Measurements from ENCODE around the gene MAN2C1. TPM values are rescaled to one million over a fixed set of nuclear protein-coding genes. Genes with fewer than 3 reads are reported as not detected.

The MAN2C1 gene
- polyA plus RNA-seq, 1 donor, result 211 TPM

DNA sequence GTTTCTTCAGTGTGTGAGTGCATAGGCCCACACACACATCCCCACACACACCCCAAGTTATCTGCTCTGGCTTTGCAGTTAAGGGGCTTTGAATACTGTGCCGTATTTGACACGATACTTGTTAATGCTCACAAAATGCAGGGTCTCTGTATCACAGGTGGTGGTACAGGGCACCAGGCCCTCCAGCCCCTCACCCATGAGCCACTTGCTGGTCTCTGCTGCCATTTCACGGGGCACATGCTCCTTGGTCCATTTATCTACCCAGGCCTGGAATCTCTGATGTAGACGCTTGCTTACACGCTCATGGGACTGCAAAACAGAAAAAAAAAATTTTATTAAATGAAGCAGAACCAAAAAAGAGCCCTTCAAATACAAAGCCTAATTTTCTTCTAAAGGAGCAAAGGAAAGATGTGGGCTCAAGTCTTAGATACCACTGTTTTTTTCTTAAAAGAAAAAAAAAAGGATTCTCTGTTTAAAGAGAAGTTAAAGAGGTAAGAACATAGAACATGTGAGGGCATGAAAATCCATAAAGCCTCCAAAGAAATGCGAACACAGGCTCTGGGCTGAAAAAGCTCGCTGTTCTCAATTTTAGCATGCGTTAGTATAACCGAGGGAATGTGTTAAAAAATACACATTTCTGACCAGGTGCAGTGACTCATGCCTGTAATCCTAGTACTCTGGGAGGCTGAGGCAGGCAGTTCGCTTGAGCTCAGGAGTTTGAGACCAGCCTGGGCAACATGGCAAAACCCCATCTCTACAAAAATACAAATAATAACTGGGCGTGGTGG, 3.7 kb upstream of the MAN2C1 start:
- no peaks in the 10 kb centered on the region for H3K27me3 ChIP-seq (ENCODE audit: control insufficient read depth, insufficient read depth, low read length)
- no peaks in the 10 kb centered on the region for H3K9me3 ChIP-seq (ENCODE audit: control insufficient read depth, low read depth, low read length)
- no peak overlapping the region for H3K27ac ChIP-seq (ENCODE audit: low read length)
- peaks cover 62% of the 10 kb centered on the region for H3K36me3 ChIP-seq (ENCODE audit: control insufficient read depth, insufficient read depth, low read length)
- H3K4me3 ChIP-seq (ENCODE audit: low read length), result no peak overlapping the region
- peaks cover 19% of the 10 kb centered on the region for H3K4me1 ChIP-seq (ENCODE audit: control insufficient read depth, insufficient read depth, low read length)
- DNase-seq, result no peak
- WGBS (ENCODE audit: insufficient coverage, low lambda C conversion rate), result 100% methylated on average over 3 of the region's 11 CpGs

DNA sequence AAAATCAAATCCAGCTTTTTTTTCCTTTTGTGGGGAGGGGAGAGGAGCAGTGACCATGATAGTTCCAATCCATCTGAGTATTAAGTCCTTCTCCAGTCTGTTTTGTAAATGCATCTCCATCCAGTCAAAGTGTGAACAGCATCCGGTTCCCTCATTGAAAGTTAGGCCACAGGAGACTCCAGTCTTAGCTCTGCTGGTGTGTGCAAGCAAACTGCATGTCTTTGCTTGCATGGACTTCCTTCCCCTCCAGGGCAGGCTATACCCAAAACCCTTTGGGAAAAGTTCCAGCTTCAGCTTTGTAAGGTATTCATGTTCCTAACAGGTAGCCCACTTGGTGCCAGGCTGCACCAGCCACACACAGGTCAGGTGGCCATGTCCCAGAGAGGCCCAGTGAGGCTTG, 3.1 kb upstream of the MAN2C1 start:
- H3K27ac ChIP-seq (ENCODE audit: low read length), result no peak overlapping the region
- peaks cover 20% of the 10 kb centered on the region for H3K4me1 ChIP-seq (ENCODE audit: control insufficient read depth, insufficient read depth, low read length)
- H3K36me3 ChIP-seq (ENCODE audit: control insufficient read depth, insufficient read depth, low read length), result peaks cover 63% of the 10 kb centered on the region
- no peaks in the 10 kb centered on the region for H3K9me3 ChIP-seq (ENCODE audit: control insufficient read depth, low read depth, low read length)
- no peak for DNase-seq
- H3K27me3 ChIP-seq (ENCODE audit: control insufficient read depth, insufficient read depth, low read length), result no peaks in the 10 kb centered on the region
- H3K4me3 ChIP-seq (ENCODE audit: low read length), result no peak overlapping the region
- no CpG with 5 or more reads among the region's 1 CpG for WGBS (ENCODE audit: insufficient coverage, low lambda C conversion rate)

DNA sequence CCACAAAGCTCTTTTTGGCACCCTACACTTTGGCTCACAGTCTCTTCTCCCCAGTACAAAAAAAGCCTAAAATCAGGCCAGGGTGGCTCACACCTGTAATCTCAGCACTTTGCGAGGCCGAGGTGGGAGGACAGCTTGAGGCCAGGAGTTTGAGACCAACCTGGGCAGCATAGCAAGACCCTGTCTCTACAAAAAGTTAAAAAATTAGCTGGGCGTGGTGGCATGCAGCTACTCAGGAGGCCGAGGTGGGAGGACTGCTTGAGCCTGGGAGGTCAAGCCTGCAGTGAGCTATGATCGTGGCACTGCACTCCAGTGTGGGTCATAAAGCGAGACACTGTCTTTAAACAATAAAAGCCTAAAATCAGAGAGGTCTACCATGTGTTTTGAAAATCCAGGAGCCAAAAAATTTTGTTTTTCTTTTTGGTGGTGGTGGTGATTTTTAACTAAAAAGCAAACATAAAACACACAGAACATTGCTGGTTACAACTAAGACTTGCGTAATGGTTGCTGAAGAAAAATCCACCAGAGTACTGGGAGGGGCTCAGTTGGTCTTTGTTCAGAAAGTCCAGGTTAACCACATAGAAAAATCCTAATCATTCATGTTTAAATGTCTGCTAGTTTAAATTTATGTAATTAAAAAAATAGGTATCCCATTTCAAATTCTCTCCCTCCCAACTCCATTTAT, 1.6 kb upstream of the MAN2C1 start:
- H3K4me3 ChIP-seq (ENCODE audit: low read length), result no peak overlapping the region
- peaks cover 65% of the 10 kb centered on the region for H3K36me3 ChIP-seq (ENCODE audit: control insufficient read depth, insufficient read depth, low read length)
- no peaks in the 10 kb centered on the region for H3K27me3 ChIP-seq (ENCODE audit: control insufficient read depth, insufficient read depth, low read length)
- no peaks in the 10 kb centered on the region for H3K9me3 ChIP-seq (ENCODE audit: control insufficient read depth, low read depth, low read length)
- no CpG with 5 or more reads among the region's 7 CpGs for WGBS (ENCODE audit: insufficient coverage, low lambda C conversion rate)
- peak overlapping the region; percentile 100 for H3K27ac ChIP-seq (ENCODE audit: low read length)
- H3K4me1 ChIP-seq (ENCODE audit: control insufficient read depth, insufficient read depth, low read length), result peaks cover 20% of the 10 kb centered on the region
- DNase-seq, result no peak

DNA sequence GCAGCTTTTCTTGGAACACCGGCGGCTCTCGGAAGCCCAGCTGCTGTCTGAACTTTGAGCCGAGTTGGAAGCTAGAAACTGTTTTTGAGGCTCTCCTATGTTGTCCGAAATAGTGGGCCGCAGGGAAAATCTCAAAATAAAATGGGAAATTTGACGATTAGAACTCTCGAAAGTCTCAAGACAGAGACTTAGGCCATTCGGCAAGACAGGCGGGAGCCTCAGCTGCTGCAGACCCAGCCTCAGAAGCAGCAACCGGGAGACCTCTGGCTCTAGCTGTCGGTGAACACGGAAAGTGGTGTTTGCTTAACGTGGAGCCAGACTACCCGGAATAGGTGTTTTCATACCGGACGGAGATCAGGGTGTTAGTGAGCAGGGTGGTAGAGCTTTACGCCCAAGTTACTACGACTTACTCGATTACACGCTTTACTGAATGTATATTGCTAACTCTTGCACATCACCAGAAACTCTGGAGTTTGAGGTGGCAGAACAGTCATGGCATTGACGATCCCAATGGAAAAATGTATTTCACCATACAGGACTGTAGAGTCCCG, 357 bp upstream of the MAN2C1 start:
- Histone ChIP-seq H3K9me3 (ENCODE audit: control insufficient read depth, low read depth, low read length) (no peaks in the 10 kb centered on the region), H3K36me3 (ENCODE audit: control insufficient read depth, insufficient read depth, low read length) (peaks cover 65% of the 10 kb centered on the region), H3K4me1 (ENCODE audit: control insufficient read depth, insufficient read depth, low read length) (peaks cover 20% of the 10 kb centered on the region), H3K27ac (ENCODE audit: low read length) (peak overlapping the region; percentile 100), H3K4me3 (ENCODE audit: low read length) (peak overlapping the region; percentile 98), H3K27me3 (ENCODE audit: control insufficient read depth, insufficient read depth, low read length) (no peaks in the 10 kb centered on the region)
- no peak for DNase-seq
- WGBS (ENCODE audit: insufficient coverage, low lambda C conversion rate), result no CpG with 5 or more reads among the region's 23 CpGs

DNA sequence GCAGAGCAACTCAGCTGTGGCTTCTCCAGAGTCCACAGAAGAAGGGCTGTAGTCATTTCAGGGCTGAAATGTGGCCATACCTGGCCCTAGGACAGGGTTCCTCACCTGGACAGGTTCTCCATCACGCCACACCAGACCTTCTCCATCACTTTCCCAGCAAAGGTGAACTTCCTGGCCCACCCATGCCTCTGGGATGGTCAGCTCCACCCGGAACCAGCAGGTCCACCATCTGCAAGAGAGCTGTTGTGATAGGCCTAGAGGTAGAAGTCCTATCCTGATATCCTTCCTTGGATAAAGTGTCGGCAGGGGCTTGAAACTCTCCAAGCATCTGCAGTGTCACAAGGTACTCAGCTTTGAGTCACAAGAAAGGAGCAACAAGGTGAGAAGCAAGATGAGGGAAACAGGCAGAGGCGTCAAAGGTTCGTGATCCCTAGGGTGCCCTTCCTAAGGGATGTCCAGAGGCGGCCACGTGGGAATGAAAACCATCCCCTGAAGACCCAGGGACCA, 948 bp downstream of the MAN2C1 start:
- Histone ChIP-seq H3K4me1 (ENCODE audit: control insufficient read depth, insufficient read depth, low read length) (peaks cover 20% of the 10 kb centered on the region), H3K9me3 (ENCODE audit: control insufficient read depth, low read depth, low read length) (no peaks in the 10 kb centered on the region), H3K4me3 (ENCODE audit: low read length) (peak overlapping the region; percentile 98), H3K27me3 (ENCODE audit: control insufficient read depth, insufficient read depth, low read length) (no peaks in the 10 kb centered on the region), H3K36me3 (ENCODE audit: control insufficient read depth, insufficient read depth, low read length) (peaks cover 64% of the 10 kb centered on the region), H3K27ac (ENCODE audit: low read length) (peak overlapping the region; percentile 100)
- no peak for DNase-seq
- WGBS (ENCODE audit: insufficient coverage, low lambda C conversion rate), result no CpG with 5 or more reads among the region's 7 CpGs

DNA sequence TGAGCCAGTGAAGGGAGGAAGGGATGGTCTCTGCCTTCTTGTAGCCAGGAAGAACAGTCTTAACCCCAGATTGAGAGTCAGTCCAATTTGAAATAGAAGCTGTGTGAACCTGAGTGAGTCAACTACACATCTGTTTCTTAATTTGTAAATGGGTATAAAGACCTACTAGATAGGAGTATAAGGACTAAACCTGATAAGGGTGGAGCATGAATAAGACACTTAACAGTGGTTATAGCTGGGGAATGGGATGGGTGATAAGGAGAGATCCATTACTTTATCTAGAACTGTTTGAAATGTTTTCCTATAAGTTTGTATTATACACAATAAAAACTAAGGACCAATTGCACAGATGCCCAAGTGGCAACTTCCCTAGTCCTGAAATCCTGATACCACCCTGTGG, 1.4 kb downstream of the MAN2C1 start:
- no peaks in the 10 kb centered on the region for H3K27me3 ChIP-seq (ENCODE audit: control insufficient read depth, insufficient read depth, low read length)

DNA sequence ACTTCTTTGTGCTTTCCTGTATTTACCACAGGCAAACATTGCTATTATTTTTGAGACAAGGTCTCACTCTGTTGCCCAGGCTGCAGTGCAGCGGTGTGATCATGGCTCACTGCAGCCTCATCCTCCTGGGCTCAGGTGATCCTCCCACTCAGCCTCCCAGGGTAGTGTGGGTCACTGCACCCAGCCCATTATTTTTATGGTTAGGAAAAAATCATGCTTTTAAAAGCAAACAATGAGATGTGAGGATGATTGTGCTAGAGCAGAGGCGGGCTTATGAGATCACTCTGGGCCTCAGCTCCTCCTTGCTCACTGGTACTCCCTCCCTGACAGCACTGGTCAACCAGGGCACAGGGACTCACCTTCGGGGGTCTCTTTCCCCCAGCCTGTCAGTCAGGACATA, 2.2 kb downstream of the MAN2C1 start:
- Histone ChIP-seq H3K27ac (ENCODE audit: low read length) (no peak overlapping the region), H3K4me3 (ENCODE audit: low read length) (no peak overlapping the region), H3K36me3 (ENCODE audit: control insufficient read depth, insufficient read depth, low read length) (peaks cover 68% of the 10 kb centered on the region), H3K4me1 (ENCODE audit: control insufficient read depth, insufficient read depth, low read length) (peaks cover 20% of the 10 kb centered on the region), H3K27me3 (ENCODE audit: control insufficient read depth, insufficient read depth, low read length) (no peaks in the 10 kb centered on the region), H3K9me3 (ENCODE audit: control insufficient read depth, low read depth, low read length) (no peaks in the 10 kb centered on the region)
- no peak for DNase-seq
- WGBS (ENCODE audit: insufficient coverage, low lambda C conversion rate), result 100% methylated on average over 1 of the region's 3 CpGs

More for the DNA sequence above, 1.4 kb downstream of the MAN2C1 start:
- H3K4me1 ChIP-seq (ENCODE audit: control insufficient read depth, insufficient read depth, low read length), result peaks cover 20% of the 10 kb centered on the region
- peaks cover 68% of the 10 kb centered on the region for H3K36me3 ChIP-seq (ENCODE audit: control insufficient read depth, insufficient read depth, low read length)
- no peaks in the 10 kb centered on the region for H3K9me3 ChIP-seq (ENCODE audit: control insufficient read depth, low read depth, low read length)
- no peak for DNase-seq
- no peak overlapping the region for H3K4me3 ChIP-seq (ENCODE audit: low read length)
- H3K27ac ChIP-seq (ENCODE audit: low read length), result no peak overlapping the region

DNA sequence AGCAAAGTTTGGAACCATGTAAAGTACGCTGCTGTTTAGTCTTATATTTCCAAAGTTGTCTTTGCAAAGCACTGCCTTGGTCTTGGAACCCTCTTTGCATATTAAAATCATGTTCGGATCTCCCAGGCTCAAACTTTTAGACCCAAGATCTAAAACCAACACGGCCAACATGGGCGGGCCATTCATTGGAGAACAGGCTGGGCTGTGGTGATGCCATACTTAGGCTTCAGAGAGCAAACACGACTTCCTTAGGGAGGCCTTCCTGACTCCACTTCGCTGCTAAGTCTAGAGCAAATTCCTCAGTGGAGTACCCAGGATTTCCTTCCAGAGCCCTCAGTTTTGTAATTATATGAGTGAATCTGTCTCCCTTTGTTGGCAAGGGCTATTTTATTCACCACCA, 3.5 kb downstream of the MAN2C1 start:
- H3K27me3 ChIP-seq (ENCODE audit: control insufficient read depth, insufficient read depth, low read length), result no peaks in the 10 kb centered on the region
- peaks cover 76% of the 10 kb centered on the region for H3K36me3 ChIP-seq (ENCODE audit: control insufficient read depth, insufficient read depth, low read length)
- WGBS (ENCODE audit: insufficient coverage, low lambda C conversion rate), result no CpG with 5 or more reads among the region's 6 CpGs
- DNase-seq, result no peak
- no peak overlapping the region for H3K4me3 ChIP-seq (ENCODE audit: low read length)
- H3K4me1 ChIP-seq (ENCODE audit: control insufficient read depth, insufficient read depth, low read length), result peaks cover 14% of the 10 kb centered on the region
- H3K9me3 ChIP-seq (ENCODE audit: control insufficient read depth, low read depth, low read length), result no peaks in the 10 kb centered on the region
- no peak overlapping the region for H3K27ac ChIP-seq (ENCODE audit: low read length)

DNA sequence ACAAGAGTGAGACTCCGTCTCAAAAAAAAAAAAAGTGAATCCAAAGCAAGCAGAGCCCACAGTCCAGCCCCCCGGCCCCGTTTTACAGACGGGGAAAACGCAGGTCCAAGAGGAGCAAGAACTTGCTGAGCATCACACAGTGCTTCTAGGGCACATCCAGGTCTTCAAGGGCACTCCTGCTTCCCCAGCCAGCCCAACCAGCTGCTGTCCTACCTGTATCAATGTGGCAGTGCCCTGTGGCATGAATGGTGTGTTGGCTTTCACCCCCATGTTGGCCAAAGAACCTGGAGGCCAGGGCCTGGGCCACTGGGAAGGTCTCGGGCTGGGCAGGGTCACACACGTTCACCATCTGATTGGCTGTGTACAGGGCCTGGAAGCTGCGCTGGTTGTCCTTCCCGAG, 4.6 kb downstream of the MAN2C1 start:
- no peak for DNase-seq
- Histone ChIP-seq H3K4me1 (ENCODE audit: control insufficient read depth, insufficient read depth, low read length) (peaks cover 7% of the 10 kb centered on the region), H3K27ac (ENCODE audit: low read length) (no peak overlapping the region), H3K4me3 (ENCODE audit: low read length) (no peak overlapping the region), H3K27me3 (ENCODE audit: control insufficient read depth, insufficient read depth, low read length) (no peaks in the 10 kb centered on the region), H3K9me3 (ENCODE audit: control insufficient read depth, low read depth, low read length) (no peaks in the 10 kb centered on the region), H3K36me3 (ENCODE audit: control insufficient read depth, insufficient read depth, low read length) (peaks cover 85% of the 10 kb centered on the region)
- WGBS (ENCODE audit: insufficient coverage, low lambda C conversion rate), result no CpG with 5 or more reads among the region's 9 CpGs

DNA sequence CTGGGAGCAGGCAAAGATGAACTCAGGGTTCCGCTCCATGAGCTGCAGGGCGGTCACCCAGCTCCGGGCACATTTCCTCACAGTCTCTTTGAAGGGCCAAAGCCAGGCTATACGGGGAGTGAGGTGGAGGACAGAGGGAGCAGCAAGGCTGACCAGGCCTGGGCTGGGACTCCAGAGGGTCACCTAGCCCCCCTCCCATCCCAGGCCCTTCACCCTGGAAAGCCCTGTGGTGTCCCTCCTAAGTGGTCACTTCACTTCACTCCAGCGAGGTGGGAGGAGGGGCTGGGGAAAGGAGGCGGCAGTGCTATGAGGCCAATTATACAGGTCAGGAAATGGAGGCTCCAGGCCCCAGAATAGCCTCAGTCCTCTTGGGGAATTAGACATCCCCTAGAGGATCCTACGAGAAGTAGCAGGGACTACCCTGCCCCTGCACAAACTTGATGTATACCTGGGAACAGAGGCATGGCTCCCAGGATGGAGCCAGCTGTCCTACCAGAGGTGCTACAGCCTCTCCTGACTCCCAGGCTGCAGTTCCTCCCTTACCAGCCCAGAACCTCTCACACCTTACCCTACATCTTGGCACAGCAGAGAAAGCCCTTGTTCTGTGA, 5.7 kb downstream of the MAN2C1 start:
- Histone ChIP-seq H3K36me3 (ENCODE audit: control insufficient read depth, insufficient read depth, low read length) (peaks cover 95% of the 10 kb centered on the region), H3K27ac (ENCODE audit: low read length) (no peak overlapping the region), H3K4me1 (ENCODE audit: control insufficient read depth, insufficient read depth, low read length) (peaks cover 7% of the 10 kb centered on the region), H3K9me3 (ENCODE audit: control insufficient read depth, low read depth, low read length) (no peaks in the 10 kb centered on the region), H3K27me3 (ENCODE audit: control insufficient read depth, insufficient read depth, low read length) (no peaks in the 10 kb centered on the region), H3K4me3 (ENCODE audit: low read length) (no peak overlapping the region)
- WGBS (ENCODE audit: insufficient coverage, low lambda C conversion rate), result no CpG with 5 or more reads among the region's 7 CpGs
- no peak for DNase-seq

All from large intestine (tissue), 3 donors.